Activated T-cell treated with anti-CD3 and anti-CD28 coated beads for 24 hours (primary cell): ENCODE results near the gene RPTOR.
"Not testable (repeated sequence)": the region's sequence is repeated elsewhere in the genome, so short reads cannot be mapped to it uniquely, and the experiment has no call there.

ENCODE experiments used
- DNase-seq: peaks from one replicate; pipeline ENCODE4 v3.0.0-alpha.2; 2020; ENCODE audit warnings: low read depth

RPTOR gene

GRCh38 chr17:80696456-80696855 is 151.8 kb downstream of the RPTOR start:
- no peak for DNase-seq

GRCh38 chr17:80696964-80697363 is 152.3 kb downstream of the RPTOR start:
- DNase-seq, result no peak

- DNase-seq, result no peak
These were observed 153.7 kb downstream of the RPTOR start for GRCh38 chr17:80698297-80698696.

- DNase-seq, result not testable (repeated sequence)
These were observed 154.6 kb downstream of the RPTOR start for GRCh38 chr17:80699205-80699604.

- DNase-seq, result no peak
These were observed 157.1 kb downstream of the RPTOR start for GRCh38 chr17:80701730-80702129.

- no peak for DNase-seq
These were observed 157.9 kb downstream of the RPTOR start for GRCh38 chr17:80702315-80703141.

- no peak for DNase-seq
These were observed 158.5 kb downstream of the RPTOR start for GRCh38 chr17:80703142-80703478.

GRCh38 chr17:80704381-80704819 is 159.8 kb downstream of the RPTOR start:
- DNase-seq, result no peak

- no peak for DNase-seq
These were observed 160.3 kb downstream of the RPTOR start for GRCh38 chr17:80704894-80705293.

GRCh38 chr17:80705988-80706387 is 161.3 kb downstream of the RPTOR start:
- no peak for DNase-seq

- DNase-seq, result no peak
These were observed 161.8 kb downstream of the RPTOR start for GRCh38 chr17:80706463-80706867.

- DNase-seq, result no peak
These were observed 163.8 kb downstream of the RPTOR start for GRCh38 chr17:80708480-80708879.

GRCh38 chr17:80709090-80709695 is 164.6 kb downstream of the RPTOR start:
- DNase-seq, result no peak

GRCh38 chr17:80710714-80711302 is 166.2 kb downstream of the RPTOR start:
- no peak for DNase-seq

GRCh38 chr17:80712089-80712488 is 167.5 kb downstream of the RPTOR start:
- DNase-seq, result no peak

- no peak for DNase-seq
These were observed 168.0 kb downstream of the RPTOR start for GRCh38 chr17:80712606-80713005.

GRCh38 chr17:80716986-80717719 is 172.5 kb downstream of the RPTOR start:
- no peak for DNase-seq

- no peak for DNase-seq
These were observed 173.1 kb downstream of the RPTOR start for GRCh38 chr17:80717720-80718083.

- no peak for DNase-seq
These were observed 173.8 kb downstream of the RPTOR start for GRCh38 chr17:80718428-80718827.

GRCh38 chr17:80719449-80719848 is 174.8 kb downstream of the RPTOR start:
- DNase-seq, result no peak

- DNase-seq, result peak; percentile 56
These were observed 176.3 kb downstream of the RPTOR start for GRCh38 chr17:80720610-80721577.
